Endothelial cell (in vitro differentiated cells): ENCODE results near the gene CACNA2D3. TPM values are rescaled to one million over a fixed set of nuclear protein-coding genes. Genes with fewer than 3 reads are reported as not detected.
"Not testable (repeated sequence)": the region's sequence is repeated elsewhere in the genome, so short reads cannot be mapped to it uniquely, and the experiment has no call there.

Experiments used
- DNase-seq: peaks from one replicate; pipeline ENCODE4 v3.0.0; 2021; ENCODE audit warnings: low spot score
- H3K27ac Mint-ChIP-seq: one replicate; pipeline ENCODE4 v1.8.0; 2021; ENCODE audit warnings: mixed read lengths, inconsistent platforms; ENCODE audit not compliant: unreplicated experiment
- H3K27me3 Mint-ChIP-seq: one replicate; pipeline ENCODE4 v1.8.0; 2021; ENCODE audit warnings: mild to moderate bottlenecking, moderate library complexity, mixed read lengths, inconsistent platforms; ENCODE audit not compliant: unreplicated experiment
- H3K36me3 Mint-ChIP-seq: one replicate; pipeline ENCODE4 v1.8.0; 2021; ENCODE audit warnings: mild to moderate bottlenecking, low read depth, mixed read lengths, inconsistent platforms; ENCODE audit not compliant: unreplicated experiment
- H3K4me1 Mint-ChIP-seq: one replicate; pipeline ENCODE4 v1.8.0; 2021; ENCODE audit warnings: mild to moderate bottlenecking, mixed read lengths, inconsistent platforms; ENCODE audit not compliant: unreplicated experiment
- H3K4me3 Mint-ChIP-seq: one replicate; pipeline ENCODE4 v1.8.0; 2021; ENCODE audit warnings: mild to moderate bottlenecking, mixed read lengths, inconsistent platforms; ENCODE audit not compliant: unreplicated experiment
- H3K9me3 Mint-ChIP-seq: one replicate; pipeline ENCODE4 v1.8.0; 2021; ENCODE audit warnings: mixed read lengths, inconsistent platforms; ENCODE audit not compliant: unreplicated experiment
- CTCF ChIP-seq: fragments of 200-600 bp; sonication (generic); IDR thresholded peaks from one replicate; pipeline ENCODE4 v1.5.0; 2021; ENCODE audit warnings: antibody characterized with exemption; ENCODE audit not compliant: unreplicated experiment
- total RNA-seq: library from RNA; stranded (reverse); fragmentation: NEBNext Ultra II Directional; extraction: Animal tissue kit (Norgen Biotek cat#: 25700); gene quantifications from one replicate; pipeline ENCODE4 v1.2.1, GENCODE V29; 2021; ENCODE audit not compliant: unreplicated experiment

CACNA2D3 gene
- total RNA-seq, 1 donor from 2014 or later, result 0.46 TPM

DNA sequence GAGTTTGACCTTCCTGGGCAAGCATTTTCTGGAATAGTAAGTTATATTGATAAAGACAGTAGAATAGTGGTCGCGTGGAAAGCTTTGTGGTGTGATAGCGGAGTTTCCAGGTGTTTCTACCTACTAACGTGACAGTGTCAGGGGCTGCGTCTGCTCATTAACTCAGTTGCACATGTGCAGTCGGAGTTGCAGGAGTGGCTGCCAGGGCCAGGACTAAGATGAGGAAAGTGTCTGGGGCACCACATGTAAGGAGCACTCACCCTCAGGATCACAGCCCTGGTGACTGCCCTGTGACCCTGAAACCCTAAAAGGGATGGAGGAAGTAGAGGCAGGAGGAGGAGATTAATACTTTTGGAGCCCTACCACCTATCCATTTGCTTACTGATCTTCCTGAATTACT is 510.5 kb downstream of the CACNA2D3 start:
- no peak overlapping the region for H3K27ac Mint-ChIP-seq
- DNase-seq, result no peak
- peaks cover 20% of the 10 kb centered on the region for H3K4me1 Mint-ChIP-seq
- TF ChIP-seq CTCF, result no peak
- no peaks in the 10 kb centered on the region for H3K36me3 Mint-ChIP-seq
- H3K27me3 Mint-ChIP-seq, result peaks cover 2% of the 10 kb centered on the region
- H3K4me3 Mint-ChIP-seq, result no peak overlapping the region
- no peaks in the 10 kb centered on the region for H3K9me3 Mint-ChIP-seq

GRCh38 chr3:54633444-54634121 is 511.2 kb downstream of the CACNA2D3 start:
- no peak overlapping the region for H3K27ac Mint-ChIP-seq
- peaks cover 27% of the 10 kb centered on the region for H3K4me1 Mint-ChIP-seq
- H3K36me3 Mint-ChIP-seq, result no peaks in the 10 kb centered on the region
- H3K4me3 Mint-ChIP-seq, result no peak overlapping the region
- no peak for DNase-seq
- H3K9me3 Mint-ChIP-seq, result no peaks in the 10 kb centered on the region
- no peak for TF ChIP-seq CTCF
- H3K27me3 Mint-ChIP-seq, result peaks cover 3% of the 10 kb centered on the region

DNA sequence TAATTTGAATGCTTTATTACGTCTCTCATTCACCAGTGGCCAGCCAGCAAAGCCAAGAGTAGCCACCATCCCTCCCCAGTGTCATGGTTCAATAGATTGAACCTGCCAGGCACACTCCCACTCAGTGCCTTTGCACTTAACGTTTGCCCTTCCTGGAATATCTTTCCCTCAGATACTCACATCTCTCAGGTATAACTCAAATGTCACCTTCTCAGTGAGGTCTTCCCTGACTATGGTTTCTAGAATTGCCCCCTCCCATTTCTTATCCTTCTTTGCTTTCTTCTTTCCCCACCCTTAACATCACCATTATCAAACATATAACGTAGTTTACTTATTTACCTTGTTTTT is 511.7 kb downstream of the CACNA2D3 start:
- Mint-ChIP-seq H3K4me1 (peaks cover 32% of the 10 kb centered on the region), H3K4me3 (no peak overlapping the region), H3K36me3 (no peaks in the 10 kb centered on the region), H3K27ac (no peak overlapping the region), H3K9me3 (no peaks in the 10 kb centered on the region), H3K27me3 (peaks cover 3% of the 10 kb centered on the region)
- no peak for DNase-seq
- no peak for TF ChIP-seq CTCF

DNA sequence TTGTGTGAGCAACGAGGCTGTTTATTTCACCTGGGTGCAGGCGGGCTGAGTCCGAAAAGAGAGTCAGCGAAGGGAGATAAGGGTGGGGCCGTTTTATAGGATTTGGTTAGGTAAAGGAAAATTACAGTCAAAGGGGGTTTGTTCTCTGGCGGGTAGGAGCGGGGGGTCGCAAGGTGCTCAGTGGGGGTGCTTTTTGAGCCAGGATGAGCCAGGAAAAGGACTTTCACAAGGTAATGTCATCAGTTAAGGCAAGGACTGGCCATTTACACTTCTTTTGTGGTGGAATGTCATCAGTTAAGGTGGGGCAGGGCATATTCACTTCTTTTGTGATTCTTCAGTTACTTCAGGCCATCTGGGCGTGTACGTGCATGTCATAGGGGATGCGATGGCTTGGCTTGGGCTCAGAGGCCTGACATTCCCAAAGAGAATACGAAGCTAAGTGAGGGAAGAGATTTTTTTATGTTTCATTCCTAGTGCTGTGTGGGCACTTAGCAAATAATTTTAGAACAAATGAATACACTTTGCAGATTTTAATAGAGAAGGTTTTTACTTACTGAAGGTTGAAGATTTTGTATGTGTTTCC is 517.5 kb downstream of the CACNA2D3 start:
- not testable (repeated sequence) for H3K9me3 Mint-ChIP-seq, DNase-seq, H3K27me3 Mint-ChIP-seq, H3K27ac Mint-ChIP-seq, H3K36me3 Mint-ChIP-seq
- Mint-ChIP-seq H3K4me1 (peaks cover 33% of the 10 kb centered on the region), H3K4me3 (peak overlapping the region; percentile 79)

DNA sequence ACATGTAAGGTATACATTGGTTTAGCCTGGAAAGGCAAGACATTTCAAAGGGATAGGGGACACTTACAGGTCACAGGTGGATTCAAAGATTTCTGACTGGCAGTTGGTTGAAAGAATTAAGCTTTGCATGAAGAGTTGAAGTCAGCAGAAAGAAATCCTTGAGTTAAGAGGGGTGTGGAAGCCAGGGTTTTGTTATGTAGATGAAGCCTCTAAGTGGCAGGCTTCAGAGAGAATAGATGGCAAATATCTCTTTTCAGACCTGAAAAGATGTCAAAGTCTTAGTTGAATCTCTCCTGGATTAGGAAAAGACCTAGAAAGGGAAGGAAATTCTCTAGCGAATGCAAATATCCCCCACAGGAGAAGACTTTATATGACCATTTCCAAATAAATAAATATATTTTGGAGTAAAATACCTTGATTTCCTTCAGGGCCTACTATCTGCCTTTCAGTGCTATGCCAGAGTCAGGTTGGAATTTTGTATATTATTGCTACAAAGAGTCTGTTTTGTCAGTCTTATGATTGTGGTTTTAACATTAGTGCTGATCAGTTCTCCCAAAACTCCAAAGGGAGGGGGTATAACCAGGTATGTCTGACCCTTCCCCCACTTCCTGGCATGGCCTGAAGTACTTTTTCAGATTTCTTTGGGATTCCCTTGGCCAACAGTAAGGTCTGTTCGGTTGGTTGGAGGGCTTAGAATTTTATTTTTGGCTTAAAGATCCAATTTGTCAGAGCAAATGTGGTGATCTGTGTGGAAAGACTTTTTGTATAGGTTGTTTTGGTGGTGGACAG is 519.1 kb downstream of the CACNA2D3 start:
- DNase-seq, result no peak
- no peak for TF ChIP-seq CTCF
- H3K27me3 Mint-ChIP-seq, result peaks cover 1% of the 10 kb centered on the region
- H3K4me1 Mint-ChIP-seq, result peaks cover 33% of the 10 kb centered on the region
- no peak overlapping the region for H3K27ac Mint-ChIP-seq
- no peak overlapping the region for H3K4me3 Mint-ChIP-seq
- H3K9me3 Mint-ChIP-seq, result no peaks in the 10 kb centered on the region
- H3K36me3 Mint-ChIP-seq, result peaks cover 11% of the 10 kb centered on the region
